Measurements from ENCODE around the gene THOP1. TPM values are rescaled to one million over a fixed set of nuclear protein-coding genes. Genes with fewer than 3 reads are reported as not detected.

The THOP1 gene
- total RNA-seq, 1 experiment from 2014 or later = 221 TPM

DNA sequence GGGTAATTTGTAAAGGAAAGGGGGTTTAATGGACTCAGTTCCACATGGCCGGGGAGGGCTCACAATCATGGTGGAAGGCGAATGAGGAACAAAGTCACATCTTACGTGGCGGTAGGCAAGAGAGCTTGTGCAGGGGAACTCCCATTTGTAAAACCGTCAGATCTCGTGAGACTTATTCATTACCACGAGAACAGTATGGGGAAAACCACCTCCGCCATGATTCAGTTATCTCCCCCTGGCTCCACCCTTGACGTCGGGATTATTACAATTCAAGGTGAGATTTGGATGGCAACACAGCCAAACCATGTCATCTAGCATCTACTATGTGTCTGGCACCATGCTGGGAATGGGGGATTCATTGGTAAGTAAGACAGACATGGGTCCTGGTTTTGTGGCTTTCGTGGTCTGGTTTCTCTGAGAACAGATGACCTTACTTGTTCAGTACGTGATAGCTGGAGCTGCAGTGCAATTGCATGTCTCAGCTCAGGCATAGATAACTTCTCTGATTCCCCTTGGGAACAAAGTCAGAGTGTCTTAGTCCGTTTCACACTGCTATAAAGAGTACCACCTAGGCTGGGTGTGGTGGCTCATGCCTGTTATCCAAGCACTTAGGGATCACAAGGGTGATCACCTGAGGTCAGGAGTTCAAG lies 42.7 kb downstream of the THOP1 start:
- no peaks in the 10 kb centered on the region for H3K9me3 ChIP-seq (ENCODE audit: low read length)
- no peaks in the 10 kb centered on the region for H3K36me3 ChIP-seq (ENCODE audit: low read depth, low read length)
- intact Hi-C loops (cut with micrococcal nuclease) = no loop called here
- H3K27ac ChIP-seq (ENCODE audit: low read length) = no peak overlapping the region
- no peaks in the 10 kb centered on the region for H3K9me2 ChIP-seq (replicated peaks; ENCODE audit: low read length)
- H3K9ac ChIP-seq (ENCODE audit: low read length) = no peak overlapping the region
- no TSS peak for BruUV-seq (replicated peaks)
- H3K79me2 ChIP-seq (ENCODE audit: low read length) = no peaks in the 10 kb centered on the region
- no peaks in the 10 kb centered on the region for H4K20me1 ChIP-seq (ENCODE audit: low read length)
- no peaks in the 10 kb centered on the region for H3K4me1 ChIP-seq (ENCODE audit: insufficient read depth, low read length)
- ATAC-seq (no peak), DNase-seq (no peak)
- POLR2A ChIA-PET (ENCODE audit: unreplicated experiment) = no interaction called here
- CTCF ChIA-PET = no interaction called here
- TF ChIP-seq EZH2phosphoT487 (IDR thresholded peaks at IDR 0.05; ENCODE audit: borderline replicate concordance, low read length) = no peak
- no peak for TF ChIP-seq CTCF (conservative IDR thresholded peaks at IDR 0.05; ENCODE audit: low read depth, low read length)
- TF ChIP-seq EZH2 (IDR thresholded peaks at IDR 0.05; ENCODE audit: low read length, unreplicated experiment) = no peak
- no peak overlapping the region for H2AFZ ChIP-seq (ENCODE audit: low read length)
- H3F3A ChIP-seq (ENCODE audit: low read length, unreplicated experiment) = no peaks in the 10 kb centered on the region
- H3K27me3 ChIP-seq (ENCODE audit: low read length) = no peaks in the 10 kb centered on the region
- no peak overlapping the region for H3K4me3 ChIP-seq (ENCODE audit: low read length)
- no peak overlapping the region for H3K4me2 ChIP-seq (ENCODE audit: low read length)

- CTCF ChIA-PET = no interaction called here
- no TSS peak for BruUV-seq (replicated peaks)
- peaks cover 10% of the 10 kb centered on the region; the same call in 1 of the 2 replicates for H3K9me3 ChIP-seq (ENCODE audit: low read length)
These were observed 49.1 kb downstream of the THOP1 start for GRCh38 chr19:2834294-2834871.

More at GRCh38 chr19:2834294-2834871, 49.1 kb downstream of the THOP1 start:
- Histone ChIP-seq H2AFZ (ENCODE audit: low read length) (no peak overlapping the region), H4K20me1 (ENCODE audit: low read length) (no peaks in the 10 kb centered on the region), H3K9me2 (replicated peaks; ENCODE audit: low read length) (no peaks in the 10 kb centered on the region), H3K4me2 (ENCODE audit: low read length) (no peak overlapping the region), H3K27ac (ENCODE audit: low read length) (no peak overlapping the region), H3F3A (ENCODE audit: low read length, unreplicated experiment) (no peaks in the 10 kb centered on the region), H3K9ac (ENCODE audit: low read length) (no peak overlapping the region), H3K79me2 (ENCODE audit: low read length) (no peaks in the 10 kb centered on the region), H3K4me3 (ENCODE audit: low read length) (no peak overlapping the region), H3K27me3 (ENCODE audit: low read length) (no peaks in the 10 kb centered on the region), H3K4me1 (ENCODE audit: insufficient read depth, low read length) (no peaks in the 10 kb centered on the region), H3K36me3 (ENCODE audit: low read depth, low read length) (peaks cover 5% of the 10 kb centered on the region; the same call in 1 of the 2 replicates)
- intact Hi-C loops (cut with micrococcal nuclease) = no loop called here
- DNase-seq (no peak), ATAC-seq (no peak)
- TF ChIP-seq CTCF (conservative IDR thresholded peaks at IDR 0.05; ENCODE audit: low read depth, low read length) (no peak), EZH2phosphoT487 (IDR thresholded peaks at IDR 0.05; ENCODE audit: borderline replicate concordance, low read length) (no peak), EZH2 (IDR thresholded peaks at IDR 0.05; ENCODE audit: low read length, unreplicated experiment) (no peak)
- POLR2A ChIA-PET (ENCODE audit: unreplicated experiment) = no interaction called here
